Stimulated activated naive B cell treated with anti-CD40 and anti-IgM and Interleukin-4, amounts not matched to agents 10 μg/mL and 1 μg/mL and 100 μg/mL, for 72 hours (primary cell): ENCODE results near the gene REEP5.
"Not testable (repeated sequence)": the region's sequence is repeated elsewhere in the genome, so short reads cannot be mapped to it uniquely, and the experiment has no call there.

Experiments
- ATAC-seq, 2 donors: fragments of 150-1000 bp; cut with Tn5 transposase; replicated peaks; 2 replicates each; pipeline ENCODE4 v1.10.0; 2021; ENCODE audit warnings: moderate library complexity in 1 of 2
- DNase-seq: peaks from one replicate; pipeline ENCODE4 v3.0.0; 2021
- H3K27ac Mint-ChIP-seq: one replicate; pipeline ENCODE4 v1.8.0; 2022; ENCODE audit warnings: mild to moderate bottlenecking, mixed read lengths
- H3K27me3 Mint-ChIP-seq, 2 donors: one replicate each; pipeline ENCODE4 v1.8.0; 2022; ENCODE audit warnings: mixed read lengths in 2 of 2
- H3K36me3 Mint-ChIP-seq, 2 donors: one replicate each; pipeline ENCODE4 v1.8.0; 2022; ENCODE audit warnings: mixed read lengths in 2 of 2, mild to moderate bottlenecking in 1 of 2
- H3K4me1 Mint-ChIP-seq, 2 donors: one replicate each; pipeline ENCODE4 v1.8.0; 2022; ENCODE audit warnings: mixed read lengths in 2 of 2, mild to moderate bottlenecking in 1 of 2
- H3K4me3 Mint-ChIP-seq, 2 donors: one replicate each; pipeline ENCODE4 v1.8.0; 2022; ENCODE audit warnings: mild to moderate bottlenecking in 2 of 2, mixed read lengths in 2 of 2, moderate library complexity in 1 of 2
- H3K9me3 Mint-ChIP-seq, 2 donors: one replicate each; pipeline ENCODE4 v1.8.0; 2022; ENCODE audit warnings: mixed read lengths in 2 of 2, mild to moderate bottlenecking in 1 of 2

The REEP5 gene

GRCh38 chr5:112892776-112893175, 29.3 kb downstream of the REEP5 start:
- H3K27ac Mint-ChIP-seq = no peak overlapping the region
- peaks cover 32 to 58% of the 10 kb centered on the region in 2 donors for H3K36me3 Mint-ChIP-seq
- H3K4me1 Mint-ChIP-seq = peaks cover 15 to 33% of the 10 kb centered on the region in 2 donors
- H3K4me3 Mint-ChIP-seq = no peak overlapping the region
- DNase-seq (no peak), ATAC-seq (no peak)
- no peaks in the 10 kb centered on the region for H3K27me3 Mint-ChIP-seq
- peaks cover 0 to 2% of the 10 kb centered on the region in 2 donors for H3K9me3 Mint-ChIP-seq

GRCh38 chr5:112892066-112892465, 30.0 kb downstream of the REEP5 start:
- not testable (repeated sequence) for H3K27me3 Mint-ChIP-seq, DNase-seq, H3K4me3 Mint-ChIP-seq, ATAC-seq, H3K9me3 Mint-ChIP-seq, H3K27ac Mint-ChIP-seq
- Mint-ChIP-seq H3K4me1 (peaks cover 13 to 29% of the 10 kb centered on the region in 2 donors), H3K36me3 (peaks cover 29 to 51% of the 10 kb centered on the region in 2 donors)

DNA sequence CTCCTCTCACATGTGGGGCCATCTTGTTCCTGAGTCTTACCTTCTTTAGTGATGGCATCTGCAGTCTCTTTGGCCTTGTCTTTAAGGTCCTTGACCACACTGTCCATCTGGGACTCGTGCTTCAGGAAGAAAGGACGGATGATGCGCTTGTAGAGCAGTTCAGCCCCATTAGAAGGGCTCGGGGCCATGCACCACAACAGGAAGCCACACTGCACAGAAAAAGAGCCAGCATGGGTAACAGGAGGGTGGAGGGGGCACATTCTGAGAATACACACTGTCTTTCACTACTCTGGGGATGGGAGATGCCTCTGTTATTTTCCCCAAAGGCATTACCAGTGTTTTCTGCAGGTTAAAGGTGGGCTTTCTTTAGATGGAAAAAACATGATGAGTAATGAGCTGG, 35.1 kb downstream of the REEP5 start:
- Mint-ChIP-seq H3K4me1 (peaks cover 7 to 13% of the 10 kb centered on the region in 2 donors), H3K36me3 (peaks cover 19 to 25% of the 10 kb centered on the region in 2 donors), H3K9me3 (peaks cover 0 to 2% of the 10 kb centered on the region in 2 donors), H3K27me3 (no peaks in the 10 kb centered on the region), H3K27ac (no peak overlapping the region), H3K4me3 (no peak overlapping the region)
- DNase-seq (no peak), ATAC-seq (no peak)

DNA sequence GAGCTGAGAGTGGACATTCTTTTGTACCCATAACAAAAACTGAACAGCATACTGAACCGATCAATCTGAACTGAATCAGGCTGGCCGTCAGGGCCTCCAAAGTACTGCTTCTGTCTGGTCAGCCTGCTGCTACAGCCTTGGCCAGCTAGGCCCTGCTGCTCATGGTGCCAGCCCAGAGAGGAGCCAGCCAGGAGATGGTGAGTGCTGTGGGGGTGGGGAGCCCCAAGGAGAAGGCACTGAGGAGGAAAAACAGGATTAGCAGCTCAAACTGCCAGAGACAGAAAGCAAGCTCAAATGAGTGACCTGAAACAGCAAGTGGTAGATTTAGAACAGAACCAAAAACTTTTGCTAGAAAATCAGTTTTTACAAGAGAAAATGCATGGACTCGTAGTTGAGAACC, 37.0 kb downstream of the REEP5 start:
- Mint-ChIP-seq H3K27ac (no peak overlapping the region), H3K27me3 (no peaks in the 10 kb centered on the region), H3K4me3 (no peak overlapping the region), H3K36me3 (peaks cover 17 to 22% of the 10 kb centered on the region in 2 donors), H3K4me1 (peaks cover 6 to 9% of the 10 kb centered on the region in 2 donors), H3K9me3 (peaks cover 0 to 2% of the 10 kb centered on the region in 2 donors)
- DNase-seq = no peak
- ATAC-seq = no peak

GRCh38 chr5:112883192-112883591, 38.8 kb downstream of the REEP5 start:
- Mint-ChIP-seq H3K9me3 (no peaks in the 10 kb centered on the region), H3K27ac (no peak overlapping the region), H3K4me3 (no peak overlapping the region), H3K27me3 (no peaks in the 10 kb centered on the region), H3K4me1 (peaks cover 10 to 11% of the 10 kb centered on the region in 2 donors), H3K36me3 (peaks cover 15 to 20% of the 10 kb centered on the region in 2 donors)
- ATAC-seq (no peak), DNase-seq (no peak)

DNA sequence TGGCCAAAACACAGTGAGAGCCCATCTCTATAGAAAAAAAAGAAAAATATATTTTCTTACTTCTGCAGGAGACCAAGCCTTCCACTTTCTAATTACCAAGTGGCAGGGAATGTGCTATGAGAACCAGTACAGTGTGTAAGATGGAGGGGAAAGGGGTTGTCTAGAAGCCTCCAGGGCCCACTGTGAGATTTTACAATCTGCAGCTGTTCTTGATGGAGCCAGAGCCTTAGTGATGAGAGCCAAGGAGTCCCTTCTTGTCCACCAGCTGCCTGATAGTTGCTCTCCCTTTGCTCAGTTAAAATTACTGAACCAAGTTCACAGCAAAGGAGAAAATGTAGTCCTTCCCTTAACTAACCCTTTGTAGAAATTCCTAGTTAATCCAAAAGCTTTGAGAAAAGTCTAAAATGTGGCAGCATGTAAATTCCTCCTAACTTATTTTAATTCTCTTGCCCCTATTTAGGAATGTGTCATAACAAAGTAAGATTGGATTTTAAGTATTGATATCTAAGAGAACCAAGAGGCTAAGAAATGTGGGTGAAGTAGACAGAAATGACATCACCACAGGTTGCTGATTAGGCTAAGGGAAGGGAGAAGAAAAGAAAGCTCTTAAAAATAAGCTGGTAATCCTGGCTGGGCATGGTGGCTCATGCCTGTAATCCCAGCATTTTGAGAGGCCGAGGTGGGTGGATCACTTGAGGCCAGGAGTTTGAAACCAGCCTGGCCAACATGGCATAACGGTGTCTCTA, 41.6 kb downstream of the REEP5 start:
- peak overlapping the region; percentile 84 for H3K27ac Mint-ChIP-seq
- no peaks in the 10 kb centered on the region for H3K9me3 Mint-ChIP-seq
- H3K4me3 Mint-ChIP-seq = no peak overlapping the region

DNA sequence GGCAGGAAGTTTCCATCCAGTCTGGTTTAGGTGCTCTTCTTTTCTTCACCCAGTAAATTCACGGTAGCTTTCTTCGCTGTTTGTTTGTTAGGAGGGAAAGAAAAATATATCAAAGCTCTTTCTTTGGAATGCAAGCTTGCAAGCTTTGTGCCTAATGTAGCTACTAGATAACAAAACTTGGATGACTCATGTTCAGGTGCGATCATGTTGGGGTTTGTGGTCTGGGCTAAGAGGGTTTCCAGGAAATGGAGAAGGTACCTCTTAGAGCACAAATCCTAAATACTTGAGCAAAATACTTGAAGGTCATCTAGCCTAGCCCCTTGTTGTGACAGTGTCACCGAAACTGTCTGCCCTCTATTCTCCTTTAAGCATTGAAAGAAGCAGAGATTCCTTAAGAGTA, 43.3 kb downstream of the REEP5 start:
- H3K4me1 Mint-ChIP-seq = peaks cover 17 to 27% of the 10 kb centered on the region in 2 donors
- peak; percentile 12 for DNase-seq
- peak overlapping the region; percentile 44 to 63 for H3K4me3 Mint-ChIP-seq

More for the DNA sequence above, 41.6 kb downstream of the REEP5 start:
- H3K36me3 Mint-ChIP-seq = peaks cover 13 to 25% of the 10 kb centered on the region in 2 donors
- ATAC-seq = no peak
- peaks cover 17 to 24% of the 10 kb centered on the region in 2 donors for H3K4me1 Mint-ChIP-seq
- no peaks in the 10 kb centered on the region for H3K27me3 Mint-ChIP-seq
- DNase-seq = no peak

DNA sequence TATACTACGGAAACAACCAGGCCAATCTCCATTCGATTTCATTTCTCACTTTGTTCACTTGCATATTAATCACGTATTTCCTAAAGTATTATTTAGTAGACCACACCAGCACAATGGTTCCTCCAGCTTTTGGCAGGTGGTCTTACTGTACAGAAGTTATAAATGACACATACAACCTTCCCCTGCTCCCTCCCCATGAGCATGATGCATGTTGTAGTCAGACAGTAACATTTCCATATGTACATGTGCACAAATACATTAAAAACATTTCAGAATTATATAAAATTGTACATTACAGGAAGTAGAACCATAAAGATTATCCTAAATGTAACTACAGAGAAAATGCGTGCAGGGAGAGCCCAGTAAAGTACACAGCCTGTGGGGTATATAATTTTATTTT, 43.9 kb downstream of the REEP5 start:
- Mint-ChIP-seq H3K4me3 (no peak overlapping the region), H3K27ac (peak overlapping the region; percentile 65), H3K27me3 (no peaks in the 10 kb centered on the region), H3K9me3 (no peaks in the 10 kb centered on the region), H3K36me3 (peaks cover 16 to 29% of the 10 kb centered on the region in 2 donors), H3K4me1 (peaks cover 19 to 33% of the 10 kb centered on the region in 2 donors)
- ATAC-seq (no peak), DNase-seq (no peak)

More for the DNA sequence above, 43.3 kb downstream of the REEP5 start:
- H3K27ac Mint-ChIP-seq = peak overlapping the region; percentile 90
- ATAC-seq = peak; percentile 94 to 98
- H3K36me3 Mint-ChIP-seq = peaks cover 13 to 24% of the 10 kb centered on the region in 2 donors
- H3K9me3 Mint-ChIP-seq = no peaks in the 10 kb centered on the region
- H3K27me3 Mint-ChIP-seq = no peaks in the 10 kb centered on the region

DNA sequence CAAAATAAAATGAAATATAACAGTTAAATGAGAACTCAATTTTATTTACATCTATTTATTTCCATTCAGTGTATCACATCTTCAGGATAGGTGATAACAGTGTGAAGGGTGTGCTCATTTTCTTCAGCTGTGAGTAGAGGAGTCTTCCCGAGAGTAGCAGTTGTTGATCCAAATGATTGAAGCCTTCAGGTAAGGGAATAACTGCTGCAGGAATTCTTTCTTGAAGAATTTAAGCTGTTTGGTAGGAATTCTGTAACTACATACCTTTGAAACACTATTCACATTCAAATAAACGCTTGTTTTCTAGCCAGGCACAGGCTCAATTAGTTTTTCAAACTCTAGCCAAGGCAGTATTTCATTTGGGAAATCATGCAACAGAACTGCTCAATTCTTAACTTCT, 45.7 kb downstream of the REEP5 start:
- H3K27me3 Mint-ChIP-seq = no peaks in the 10 kb centered on the region
- no peak overlapping the region for H3K4me3 Mint-ChIP-seq
- no peak overlapping the region for H3K27ac Mint-ChIP-seq

DNA sequence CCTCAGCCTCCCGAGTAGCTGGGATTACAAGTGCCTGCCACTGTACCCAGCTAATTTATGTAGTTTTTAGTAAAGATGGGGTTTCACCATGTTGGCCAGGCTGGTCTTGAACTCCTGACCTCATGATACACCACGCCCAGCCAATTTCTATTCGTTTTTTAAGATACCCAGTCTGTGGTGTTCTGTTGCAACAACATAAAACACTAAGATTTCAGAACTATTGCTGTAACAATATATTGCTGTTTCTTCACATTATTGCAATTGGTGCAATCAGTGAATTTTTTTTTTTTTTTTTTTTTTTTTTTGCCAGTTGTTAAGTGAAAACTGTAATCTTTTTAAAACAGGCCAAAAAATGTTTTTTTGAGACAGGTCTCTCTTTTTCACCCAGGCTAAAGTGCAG, 51.1 kb downstream of the REEP5 start:
- Mint-ChIP-seq H3K4me3 (no peak overlapping the region), H3K36me3 (peaks cover 20 to 51% of the 10 kb centered on the region in 2 donors), H3K9me3 (no peaks in the 10 kb centered on the region), H3K27me3 (no peaks in the 10 kb centered on the region), H3K27ac (no peak overlapping the region), H3K4me1 (peaks cover 17 to 47% of the 10 kb centered on the region in 2 donors)
- ATAC-seq = no peak
- DNase-seq = no peak

More for the DNA sequence above, 45.7 kb downstream of the REEP5 start:
- peaks cover 16 to 36% of the 10 kb centered on the region in 2 donors for H3K36me3 Mint-ChIP-seq
- H3K4me1 Mint-ChIP-seq = peaks cover 22 to 39% of the 10 kb centered on the region in 2 donors
- no peak for DNase-seq
- ATAC-seq = no peak
- no peaks in the 10 kb centered on the region for H3K9me3 Mint-ChIP-seq

GRCh38 chr5:112869948-112870347, 52.1 kb downstream of the REEP5 start:
- no peaks in the 10 kb centered on the region for H3K9me3 Mint-ChIP-seq
- peak in 1 of 2 donors; percentile 43 for ATAC-seq
- no peaks in the 10 kb centered on the region for H3K27me3 Mint-ChIP-seq
- no peak overlapping the region for H3K27ac Mint-ChIP-seq
- H3K36me3 Mint-ChIP-seq = peaks cover 20 to 51% of the 10 kb centered on the region in 2 donors
- peaks cover 17 to 43% of the 10 kb centered on the region in 2 donors for H3K4me1 Mint-ChIP-seq
- no peak for DNase-seq
- H3K4me3 Mint-ChIP-seq = peak overlapping the region in 1 of 2 donors; percentile 4

GRCh38 chr5:112867411-112867810, 54.6 kb downstream of the REEP5 start:
- DNase-seq = no peak
- no peak for ATAC-seq
- no peak overlapping the region for H3K27ac Mint-ChIP-seq
- no peak overlapping the region for H3K4me3 Mint-ChIP-seq
- H3K27me3 Mint-ChIP-seq = no peaks in the 10 kb centered on the region
- peaks cover 18 to 42% of the 10 kb centered on the region in 2 donors for H3K4me1 Mint-ChIP-seq
- H3K36me3 Mint-ChIP-seq = peaks cover 23 to 45% of the 10 kb centered on the region in 2 donors
- H3K9me3 Mint-ChIP-seq = no peaks in the 10 kb centered on the region

DNA sequence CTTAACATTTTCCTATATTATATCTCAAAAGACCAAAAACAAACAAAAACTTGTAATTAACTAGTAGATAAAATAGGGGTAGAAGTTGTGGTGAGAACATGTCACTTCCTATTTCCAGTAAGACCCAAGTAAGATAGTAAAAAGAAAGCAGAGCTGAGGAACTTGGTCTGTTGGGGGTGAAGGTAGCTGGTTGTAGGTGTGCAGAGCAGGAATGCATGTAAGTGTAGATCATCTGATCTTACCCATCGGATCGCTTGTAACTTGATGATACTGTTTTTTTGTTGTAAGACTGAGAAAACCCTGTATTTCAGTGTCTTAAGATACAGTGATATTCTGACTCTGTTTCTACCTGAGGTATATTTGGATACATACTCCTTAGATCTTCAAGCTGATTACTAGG, 55.3 kb downstream of the REEP5 start:
- Mint-ChIP-seq H3K27ac (peak overlapping the region; percentile 49), H3K9me3 (no peaks in the 10 kb centered on the region), H3K36me3 (peaks cover 23 to 44% of the 10 kb centered on the region in 2 donors), H3K27me3 (no peaks in the 10 kb centered on the region), H3K4me3 (no peak overlapping the region), H3K4me1 (peaks cover 20 to 44% of the 10 kb centered on the region in 2 donors)
- ATAC-seq (no peak), DNase-seq (no peak)

GRCh38 chr5:112865128-112865527, 56.9 kb downstream of the REEP5 start:
- no peaks in the 10 kb centered on the region for H3K9me3 Mint-ChIP-seq
- H3K4me1 Mint-ChIP-seq = peaks cover 18 to 46% of the 10 kb centered on the region in 2 donors
- H3K4me3 Mint-ChIP-seq = no peak overlapping the region
- DNase-seq (no peak), ATAC-seq (no peak)
- no peaks in the 10 kb centered on the region for H3K27me3 Mint-ChIP-seq
- no peak overlapping the region for H3K27ac Mint-ChIP-seq
- H3K36me3 Mint-ChIP-seq = peaks cover 15 to 34% of the 10 kb centered on the region in 2 donors

DNA sequence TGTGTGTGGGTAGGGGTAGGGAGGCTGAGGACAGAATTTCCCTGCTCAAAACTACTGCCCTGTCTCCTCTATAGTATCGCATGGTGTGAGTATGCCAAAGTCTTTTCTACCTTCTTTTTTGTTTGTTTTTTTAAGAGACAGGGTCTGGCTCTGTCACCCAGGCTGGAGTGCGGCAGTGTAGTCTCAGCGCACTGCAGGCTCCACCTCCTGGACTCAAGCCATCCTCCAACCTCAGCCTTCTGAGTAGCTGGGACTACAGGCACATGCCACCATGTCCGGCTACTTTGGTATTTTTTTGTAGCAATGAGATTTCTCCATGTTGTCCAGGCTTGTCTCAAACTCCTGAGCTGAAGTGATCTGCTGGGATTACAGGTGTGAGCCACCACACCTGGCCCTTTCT, 58.5 kb downstream of the REEP5 start:
- H3K9me3 Mint-ChIP-seq = no peaks in the 10 kb centered on the region
- H3K4me3 Mint-ChIP-seq = peak overlapping the region in 1 of 2 donors; percentile 95
- peaks cover 10 to 23% of the 10 kb centered on the region in 2 donors for H3K36me3 Mint-ChIP-seq
- DNase-seq = no peak
- H3K27ac Mint-ChIP-seq = no peak overlapping the region
- ATAC-seq = no peak
- peaks cover 15 to 33% of the 10 kb centered on the region in 2 donors for H3K4me1 Mint-ChIP-seq
- peaks cover 0 to under 1% of the 10 kb centered on the region in 2 donors for H3K27me3 Mint-ChIP-seq
